Ovary (tissue), 3 donors: ENCODE data around the gene KIF2C.

ENCODE experiments used
- EP300 ChIP-seq: sonication (generic); formaldehyde crosslinking; IDR thresholded peaks from one replicate; pipeline ENCODE4 v1.6.1; 2017; ENCODE audit warnings: antibody characterized with exemption
- POLR2A ChIP-seq: fragments of 450-650 bp; IDR thresholded peaks from one replicate; pipeline ENCODE4 v1.6.1; 2017; ENCODE audit warnings: antibody characterized with exemption, mild to moderate bottlenecking, moderate library complexity
- TF ChIP-seq, protein P1 (sequence below), 3 donors: fragments of 450-650 bp in 2 of 3; fragments of 200-600 bp in 1 of 3; IDR thresholded peaks; one replicate each; pipeline versions ENCODE4 v1.5.1 to v1.8.0; 2016 to 2022; ENCODE audit warnings: antibody characterized with exemption in 3 of 3, mild to moderate bottlenecking in 1 of 3
- donor health status: DM: no; HTN: no; CAD: no.

DNA sequence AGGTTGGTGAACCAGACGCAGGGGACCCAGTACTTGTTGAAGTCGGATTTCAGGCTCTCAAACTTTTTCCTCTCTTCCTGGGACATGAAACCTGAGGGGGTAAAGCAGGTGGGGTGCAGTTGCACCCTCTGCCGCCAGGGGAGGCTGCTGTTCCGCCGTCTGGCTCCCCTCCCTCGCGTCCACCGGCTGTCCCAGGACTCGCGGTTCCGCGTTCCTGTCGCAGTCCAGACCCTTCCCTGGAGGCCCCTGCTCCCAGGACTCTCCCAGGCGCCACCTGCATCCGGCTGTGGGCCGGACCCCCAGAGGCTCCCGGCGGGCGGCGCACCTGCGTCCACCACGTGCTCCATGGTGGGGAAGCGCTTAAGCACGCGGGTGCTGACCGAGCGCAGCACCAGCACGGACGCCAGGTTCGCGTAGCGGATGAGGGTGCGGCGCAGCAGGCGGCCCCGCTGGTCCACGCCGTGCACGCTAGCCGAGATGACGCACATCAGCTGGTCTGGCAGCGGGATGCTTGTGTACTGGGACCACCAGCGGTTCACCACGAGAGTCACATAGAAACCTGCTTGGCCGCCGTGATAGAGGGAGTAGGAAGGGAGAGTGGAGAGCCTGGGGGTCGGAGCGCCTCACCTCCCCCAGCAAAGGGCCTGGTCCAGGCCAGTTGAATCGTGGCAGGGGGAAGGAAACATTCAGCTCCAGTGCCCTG lies 46.7 kb downstream of the KIF2C start:
- TF ChIP-seq, protein P1, sequence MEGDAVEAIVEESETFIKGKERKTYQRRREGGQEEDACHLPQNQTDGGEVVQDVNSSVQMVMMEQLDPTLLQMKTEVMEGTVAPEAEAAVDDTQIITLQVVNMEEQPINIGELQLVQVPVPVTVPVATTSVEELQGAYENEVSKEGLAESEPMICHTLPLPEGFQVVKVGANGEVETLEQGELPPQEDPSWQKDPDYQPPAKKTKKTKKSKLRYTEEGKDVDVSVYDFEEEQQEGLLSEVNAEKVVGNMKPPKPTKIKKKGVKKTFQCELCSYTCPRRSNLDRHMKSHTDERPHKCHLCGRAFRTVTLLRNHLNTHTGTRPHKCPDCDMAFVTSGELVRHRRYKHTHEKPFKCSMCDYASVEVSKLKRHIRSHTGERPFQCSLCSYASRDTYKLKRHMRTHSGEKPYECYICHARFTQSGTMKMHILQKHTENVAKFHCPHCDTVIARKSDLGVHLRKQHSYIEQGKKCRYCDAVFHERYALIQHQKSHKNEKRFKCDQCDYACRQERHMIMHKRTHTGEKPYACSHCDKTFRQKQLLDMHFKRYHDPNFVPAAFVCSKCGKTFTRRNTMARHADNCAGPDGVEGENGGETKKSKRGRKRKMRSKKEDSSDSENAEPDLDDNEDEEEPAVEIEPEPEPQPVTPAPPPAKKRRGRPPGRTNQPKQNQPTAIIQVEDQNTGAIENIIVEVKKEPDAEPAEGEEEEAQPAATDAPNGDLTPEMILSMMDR (IDR thresholded peaks at IDR 0.05), result peak; percentile 97 to 99 (median 99)
- TF ChIP-seq POLR2A (no peak), EP300 (no peak)
